ENCODE results near the gene PBX4.

DNA sequence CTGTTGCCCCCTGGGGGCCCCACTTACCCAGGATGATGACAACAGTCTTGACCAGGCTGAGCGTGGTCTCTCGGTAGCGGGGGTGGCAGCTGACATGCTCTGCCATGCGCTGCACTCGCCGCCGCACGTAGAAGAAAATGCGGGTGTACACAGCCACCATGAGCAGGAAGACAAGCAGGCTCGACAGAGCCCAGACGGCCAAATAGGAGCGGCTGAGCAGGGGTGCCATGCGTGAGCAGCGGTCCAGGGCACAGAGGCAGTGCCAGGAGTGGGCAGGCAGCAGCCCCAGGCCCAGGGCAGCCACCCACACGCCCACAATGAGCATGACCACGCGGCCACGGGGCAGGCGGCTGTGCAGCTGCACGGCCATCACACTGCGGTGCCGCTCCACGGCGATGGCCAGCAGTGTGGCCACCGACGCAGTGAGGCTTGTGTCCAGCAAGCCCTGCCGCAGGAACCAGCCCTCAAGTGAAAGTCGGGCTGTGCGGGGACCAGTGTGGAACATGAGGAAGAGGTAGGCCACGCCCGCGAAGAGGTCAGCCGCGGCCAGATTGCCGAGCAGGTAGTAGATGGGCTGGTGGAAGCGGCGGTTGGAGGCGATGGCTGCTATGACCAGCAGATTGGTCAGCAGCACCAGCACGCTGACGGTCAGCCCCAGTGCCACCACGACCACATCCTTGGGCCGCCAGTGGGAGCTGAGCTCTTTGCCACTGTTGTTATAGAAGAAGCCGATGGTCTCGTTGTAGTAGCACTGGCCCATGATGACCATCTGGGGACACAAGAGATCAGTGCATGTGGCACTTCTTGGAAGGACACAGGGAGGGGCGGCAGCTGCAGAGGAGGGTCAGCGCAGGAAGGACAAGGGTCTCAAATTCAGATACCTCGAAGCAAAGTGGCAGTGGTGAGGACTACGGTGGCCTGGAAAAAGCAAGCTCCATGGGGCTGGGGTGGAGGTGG lies 8.3 kb upstream of the PBX4 start:
- TF ChIP-seq EZH2 (IDR thresholded peaks at IDR 0.05; ENCODE audit: borderline replicate concordance) = no peak
- TF ChIP-seq, protein P1, sequence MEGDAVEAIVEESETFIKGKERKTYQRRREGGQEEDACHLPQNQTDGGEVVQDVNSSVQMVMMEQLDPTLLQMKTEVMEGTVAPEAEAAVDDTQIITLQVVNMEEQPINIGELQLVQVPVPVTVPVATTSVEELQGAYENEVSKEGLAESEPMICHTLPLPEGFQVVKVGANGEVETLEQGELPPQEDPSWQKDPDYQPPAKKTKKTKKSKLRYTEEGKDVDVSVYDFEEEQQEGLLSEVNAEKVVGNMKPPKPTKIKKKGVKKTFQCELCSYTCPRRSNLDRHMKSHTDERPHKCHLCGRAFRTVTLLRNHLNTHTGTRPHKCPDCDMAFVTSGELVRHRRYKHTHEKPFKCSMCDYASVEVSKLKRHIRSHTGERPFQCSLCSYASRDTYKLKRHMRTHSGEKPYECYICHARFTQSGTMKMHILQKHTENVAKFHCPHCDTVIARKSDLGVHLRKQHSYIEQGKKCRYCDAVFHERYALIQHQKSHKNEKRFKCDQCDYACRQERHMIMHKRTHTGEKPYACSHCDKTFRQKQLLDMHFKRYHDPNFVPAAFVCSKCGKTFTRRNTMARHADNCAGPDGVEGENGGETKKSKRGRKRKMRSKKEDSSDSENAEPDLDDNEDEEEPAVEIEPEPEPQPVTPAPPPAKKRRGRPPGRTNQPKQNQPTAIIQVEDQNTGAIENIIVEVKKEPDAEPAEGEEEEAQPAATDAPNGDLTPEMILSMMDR (IDR thresholded peaks at IDR 0.05; ENCODE audit: poor library complexity) = no peak

Measured in hepatocyte (in vitro differentiated cells).